NCI-H2081 (cell line): ENCODE data around the gene PRIM2.
A peak's percentile ranks its signal among the peaks of the same experiment; 100 is the strongest.
"Not testable (repeated sequence)": the region's sequence is repeated elsewhere in the genome, so short reads cannot be mapped to it uniquely, and the experiment has no call there.

Experiments
- DNase-seq, 2 experiments: peaks; one replicate each; lab custom pipeline; 2025; lab: John Stamatoyannopoulos, UW

The PRIM2 gene

DNA sequence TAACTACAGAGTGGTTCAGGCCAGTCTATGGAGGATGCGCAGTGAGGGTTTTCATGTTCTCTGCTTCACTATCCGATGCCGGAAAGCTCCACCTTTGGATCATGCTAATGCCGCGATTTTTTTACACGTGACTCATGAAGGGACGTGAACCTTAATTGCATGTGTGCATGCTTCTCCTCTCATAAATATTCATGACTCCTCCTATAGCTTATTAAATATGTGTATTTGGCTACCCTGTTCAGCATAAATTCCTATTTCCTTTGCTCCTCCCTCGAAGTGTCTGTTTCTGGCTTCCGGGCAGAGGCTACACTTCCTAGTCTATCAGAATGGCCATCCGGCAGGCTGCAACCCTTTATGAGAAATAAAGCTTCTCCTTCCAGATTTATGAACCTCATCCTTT lies 185.0 kb downstream of the PRIM2 start:
- DNase-seq: not testable (repeated sequence)

DNA sequence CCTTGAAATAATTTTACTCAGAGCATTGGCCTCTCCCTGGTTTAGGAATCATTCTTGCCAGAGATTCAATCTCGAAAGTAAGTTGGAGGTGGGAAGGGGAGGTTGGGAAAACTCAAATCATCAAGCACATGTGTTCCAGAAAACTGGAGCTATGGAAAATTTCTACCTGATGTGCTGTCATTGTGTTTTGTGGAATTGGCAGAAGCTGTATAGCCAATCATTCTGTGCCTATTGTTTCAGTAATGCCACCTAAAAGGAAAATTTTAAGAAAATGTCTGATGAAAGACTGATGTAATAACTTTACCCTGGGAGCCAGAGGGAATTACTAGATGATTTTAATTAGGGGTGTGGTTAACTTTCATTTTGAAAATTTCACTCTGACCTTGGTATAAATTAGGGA lies 187.8 kb downstream of the PRIM2 start:
- DNase-seq: not testable (repeated sequence)

DNA sequence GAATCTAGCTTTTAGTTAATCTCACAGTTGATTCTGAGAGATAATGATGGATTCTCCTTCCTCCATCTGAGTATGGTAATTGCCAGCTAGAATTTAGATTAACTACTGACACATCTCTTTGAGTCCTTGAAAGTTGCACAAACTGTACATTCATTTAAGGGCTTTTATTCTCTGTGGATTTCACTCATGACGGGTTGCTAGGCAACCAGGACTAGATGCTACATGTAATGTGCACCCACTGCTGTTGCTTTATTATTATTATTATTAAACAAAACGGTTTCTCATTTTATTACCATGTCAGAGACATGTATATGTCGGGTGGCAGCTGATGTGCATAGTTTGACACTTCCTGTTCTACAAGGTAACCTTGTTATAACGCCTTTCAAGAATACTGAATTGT lies 193.0 kb downstream of the PRIM2 start:
- not testable (repeated sequence) for DNase-seq

DNA sequence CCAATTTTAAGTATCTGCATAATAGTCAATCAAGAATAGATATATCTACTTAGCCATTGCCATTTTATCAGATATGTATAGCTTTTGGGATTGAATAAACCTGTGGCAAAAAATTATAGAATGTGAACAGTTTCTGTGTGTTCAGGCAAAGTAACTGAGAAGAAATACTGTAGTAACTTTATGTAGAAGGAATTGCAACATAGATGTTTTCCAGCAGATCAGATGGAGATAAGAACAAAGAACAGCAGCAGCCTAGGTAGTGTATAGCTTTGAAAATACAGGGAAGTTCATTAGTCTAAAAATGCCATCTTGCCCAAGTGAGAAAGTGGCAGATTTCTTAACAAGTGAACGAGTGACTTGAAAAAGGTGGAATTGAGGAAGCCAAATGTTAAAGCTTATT lies 197.7 kb downstream of the PRIM2 start:
- DNase-seq: not testable (repeated sequence)

DNA sequence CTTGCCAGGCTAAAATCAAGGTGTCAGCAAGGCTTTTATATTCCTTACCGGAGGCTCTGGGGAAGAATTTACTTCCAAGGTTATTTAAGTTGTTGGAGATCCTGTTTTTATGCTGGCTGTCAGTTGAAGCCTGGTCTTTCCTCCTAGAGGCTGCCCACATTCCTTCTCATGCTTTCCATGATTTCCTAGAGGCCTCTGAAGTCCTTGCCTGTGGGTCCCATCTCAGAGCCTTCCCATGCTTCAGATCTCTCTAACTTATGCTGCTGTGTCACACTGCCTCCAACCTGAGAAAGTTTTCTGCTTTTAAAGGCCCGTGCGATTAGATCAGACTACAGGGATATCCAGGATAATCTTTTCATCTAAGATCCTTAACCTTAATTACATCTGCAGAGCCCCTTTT lies 198.4 kb downstream of the PRIM2 start:
- not testable (repeated sequence) for DNase-seq

DNA sequence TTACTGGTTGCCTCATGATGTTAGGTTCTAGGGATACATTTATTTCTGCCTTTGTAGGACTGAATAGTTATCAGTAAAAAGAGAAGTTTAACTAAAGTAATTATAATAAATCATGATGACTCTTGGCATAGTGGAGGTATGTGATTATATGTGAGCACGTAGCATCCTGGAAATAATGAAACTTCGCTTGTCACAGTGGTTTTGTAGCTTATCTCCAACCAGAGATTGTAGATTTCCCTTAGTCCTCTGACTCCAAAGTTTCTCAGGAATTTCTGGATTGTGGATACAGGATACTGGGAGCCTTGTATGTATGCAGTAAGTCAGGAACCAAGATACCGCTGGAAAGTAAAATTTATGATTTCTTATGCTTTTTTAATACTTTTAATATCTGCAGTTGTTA lies 199.3 kb downstream of the PRIM2 start:
- not testable (repeated sequence) for DNase-seq

DNA sequence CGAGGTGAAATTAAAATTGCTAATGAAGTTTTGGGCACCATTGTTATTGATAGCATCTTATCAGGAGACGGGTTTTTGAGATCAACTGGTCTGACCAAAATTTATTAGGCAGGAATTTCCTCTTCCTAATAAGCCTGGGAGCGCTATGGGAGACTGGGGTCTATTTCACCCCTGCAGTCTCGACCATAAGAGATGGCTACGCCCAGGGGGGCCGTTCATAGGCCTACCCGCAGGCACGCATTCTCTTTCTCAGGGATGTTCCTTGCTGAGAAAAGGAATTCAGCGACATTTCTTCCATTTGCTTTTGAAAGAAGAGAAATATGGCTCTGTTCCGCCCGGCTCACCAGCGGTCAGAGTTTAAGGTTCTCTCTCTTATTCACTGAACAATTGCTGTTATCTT lies 201.8 kb downstream of the PRIM2 start:
- not testable (repeated sequence) for DNase-seq

DNA sequence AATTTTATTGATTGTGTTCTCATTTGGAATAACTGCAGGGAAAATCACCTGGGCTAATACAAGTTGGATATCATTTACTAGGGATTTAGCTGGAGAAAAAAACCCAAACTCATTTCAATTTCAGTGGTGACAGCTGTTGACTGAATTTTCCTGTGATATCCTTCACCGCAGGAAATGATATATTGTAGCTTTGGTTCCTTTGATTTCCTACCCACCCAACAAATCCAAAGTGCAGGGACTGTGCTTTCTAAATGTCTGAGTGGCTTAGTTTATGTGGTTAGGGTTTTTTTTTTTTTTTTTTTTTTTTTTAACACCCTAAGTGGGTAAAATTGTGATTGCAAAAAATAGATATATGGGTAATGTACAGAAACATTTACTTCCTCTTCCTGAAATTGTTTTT lies 203.7 kb downstream of the PRIM2 start:
- DNase-seq: not testable (repeated sequence)

DNA sequence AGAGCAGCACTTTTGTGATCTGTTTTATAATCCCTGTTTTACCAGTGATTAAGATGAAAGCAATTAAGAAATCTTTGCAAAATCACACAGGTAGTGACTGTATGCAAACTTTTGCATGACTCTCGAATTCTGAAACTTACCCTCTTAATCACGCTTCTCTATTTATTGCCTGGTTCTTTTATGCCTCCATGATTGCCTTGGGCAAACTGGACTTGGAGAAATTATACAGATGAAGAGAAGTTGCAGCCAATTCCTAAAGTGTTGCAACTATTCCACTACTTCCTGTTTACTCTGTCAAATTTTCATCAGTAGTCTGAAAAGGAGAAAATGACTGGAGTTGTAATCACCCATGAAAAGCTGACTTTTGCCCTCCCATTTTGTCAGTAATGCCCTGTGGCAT lies 205.8 kb downstream of the PRIM2 start:
- not testable (repeated sequence) for DNase-seq

DNA sequence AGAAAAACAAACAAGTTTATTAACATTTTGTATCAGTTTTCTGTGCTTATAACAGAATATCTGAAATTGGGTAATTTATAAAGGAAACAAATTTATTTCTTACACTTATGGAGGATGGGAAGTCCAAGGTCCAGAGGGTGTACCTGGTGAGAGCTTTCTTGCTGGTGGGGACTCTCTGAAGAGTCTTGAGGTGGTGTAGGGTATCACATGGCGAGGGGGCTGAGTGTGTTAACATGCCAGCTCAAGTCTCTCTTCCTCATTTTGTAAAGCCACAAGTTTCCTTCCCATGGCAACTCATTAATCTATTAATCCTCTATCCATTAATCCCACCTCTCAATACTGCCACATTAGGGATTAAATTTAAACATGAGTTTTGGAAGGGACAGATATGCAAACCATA lies 212.3 kb downstream of the PRIM2 start:
- DNase-seq: not testable (repeated sequence)

DNA sequence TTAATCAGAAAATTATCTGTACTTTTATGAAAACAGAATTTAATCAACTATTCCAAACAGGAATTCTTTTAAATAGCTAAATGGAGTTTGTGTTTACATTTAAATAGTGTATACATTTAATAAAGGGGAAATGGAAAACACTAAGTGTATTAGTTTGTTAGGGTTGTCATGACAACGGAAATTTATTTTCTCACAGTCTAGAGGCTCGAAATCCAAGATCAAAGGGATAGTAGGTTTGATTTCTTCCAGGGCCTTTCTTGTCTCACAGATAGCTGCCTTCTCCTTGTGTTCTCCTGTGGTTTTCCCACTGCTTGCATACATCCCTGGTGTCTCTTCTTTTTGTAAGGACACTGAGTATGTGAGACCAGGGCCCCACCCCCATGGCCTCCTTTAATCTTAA lies 215.2 kb downstream of the PRIM2 start:
- DNase-seq: not testable (repeated sequence)

DNA sequence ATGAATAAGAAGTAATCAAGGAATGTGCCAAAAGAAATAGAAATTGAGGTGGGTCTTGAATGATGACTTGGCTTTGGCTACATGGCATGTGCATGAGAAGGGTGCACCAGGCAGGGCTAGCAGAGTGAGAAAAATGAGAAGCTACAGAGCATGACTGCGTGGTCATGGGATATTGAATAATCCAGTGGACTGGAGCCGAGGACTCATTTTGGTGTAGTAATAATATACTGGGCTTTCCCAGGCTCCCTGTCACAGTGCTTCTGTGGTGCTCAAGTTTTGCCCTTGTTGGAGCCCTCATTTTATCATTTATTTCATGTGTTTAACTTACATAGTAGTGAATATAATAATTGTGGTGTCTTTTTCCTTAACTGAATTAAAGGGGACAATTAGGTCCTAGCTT lies 217.7 kb downstream of the PRIM2 start:
- not testable (repeated sequence) for DNase-seq

DNA sequence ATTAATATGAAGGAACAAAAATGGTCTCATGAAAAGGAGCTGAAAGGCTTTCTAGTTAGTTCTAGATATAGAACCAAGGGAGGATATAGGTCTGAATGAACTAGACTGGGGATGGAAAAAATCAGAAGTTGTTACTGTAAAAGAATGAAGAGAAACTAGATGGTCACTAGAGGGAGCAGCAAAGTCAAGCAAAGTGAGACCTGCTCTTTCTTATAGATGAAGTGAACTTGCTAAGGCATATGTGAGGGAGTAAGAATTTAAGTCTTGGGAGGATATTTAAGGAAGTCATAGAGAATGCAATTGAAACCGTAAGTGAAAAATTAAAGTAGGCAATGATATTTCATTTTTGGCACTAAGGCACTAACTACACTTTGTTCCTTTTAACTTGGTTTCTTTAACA lies 218.6 kb downstream of the PRIM2 start:
- DNase-seq: peak in 1 of 2 experiments; percentile 0

DNA sequence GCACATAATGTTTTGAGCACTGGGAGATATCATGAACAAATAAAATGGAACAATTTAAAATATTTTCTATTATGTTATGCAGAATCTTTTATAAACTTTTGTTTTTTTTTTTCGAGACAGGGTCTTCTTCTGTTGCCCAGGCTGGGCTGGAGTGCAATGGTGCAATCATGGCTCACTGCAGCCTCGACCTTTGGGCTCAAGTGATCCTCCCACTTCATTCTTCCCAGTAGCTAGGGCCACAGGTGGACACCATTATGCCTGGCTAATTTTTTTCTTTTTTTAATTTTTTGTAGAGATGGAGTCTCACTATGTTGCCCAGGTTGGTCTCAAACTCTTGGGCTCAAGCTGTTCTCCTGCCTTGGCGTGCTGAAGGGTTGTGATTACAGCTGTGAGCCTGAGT lies 220.5 kb downstream of the PRIM2 start:
- not testable (repeated sequence) for DNase-seq

DNA sequence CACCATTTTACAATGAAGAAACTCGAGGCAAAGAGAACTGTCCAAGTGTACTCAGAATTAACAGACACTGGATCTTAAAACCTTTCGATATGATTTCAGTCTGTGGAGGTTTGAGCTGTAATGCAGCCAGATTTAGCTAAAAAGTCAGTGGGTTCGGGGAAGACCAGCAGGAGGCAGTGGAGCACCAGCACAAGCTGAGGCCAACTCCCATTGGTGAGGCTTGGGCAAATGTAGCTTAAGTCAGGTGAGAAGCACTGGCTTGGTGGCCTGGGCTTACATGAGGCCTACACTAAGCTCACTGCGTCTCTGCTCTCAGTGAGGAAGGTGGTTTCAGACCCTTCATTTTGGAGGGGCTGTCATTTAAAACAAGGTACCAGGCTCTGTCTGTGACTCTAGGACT lies 234.5 kb downstream of the PRIM2 start:
- DNase-seq: not testable (repeated sequence)

DNA sequence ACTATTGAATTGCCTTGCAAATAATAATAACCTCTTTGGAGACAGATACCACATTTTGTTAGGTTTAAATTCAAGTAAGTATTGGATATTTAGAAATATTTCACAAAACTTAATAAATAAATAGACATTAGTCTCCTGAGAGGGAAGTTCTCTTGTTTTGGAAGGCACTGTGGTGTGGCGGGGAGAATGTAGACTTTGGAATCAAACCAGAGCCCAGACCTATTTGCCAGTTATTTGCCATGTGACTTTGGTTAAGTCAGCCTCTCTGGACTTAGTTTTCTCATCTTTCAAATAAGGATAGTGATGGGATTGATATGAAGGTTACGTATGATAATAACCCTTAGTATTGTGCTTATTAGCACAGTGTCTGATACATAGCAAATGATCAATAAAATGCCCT lies 240.4 kb downstream of the PRIM2 start:
- DNase-seq: not testable (repeated sequence)

DNA sequence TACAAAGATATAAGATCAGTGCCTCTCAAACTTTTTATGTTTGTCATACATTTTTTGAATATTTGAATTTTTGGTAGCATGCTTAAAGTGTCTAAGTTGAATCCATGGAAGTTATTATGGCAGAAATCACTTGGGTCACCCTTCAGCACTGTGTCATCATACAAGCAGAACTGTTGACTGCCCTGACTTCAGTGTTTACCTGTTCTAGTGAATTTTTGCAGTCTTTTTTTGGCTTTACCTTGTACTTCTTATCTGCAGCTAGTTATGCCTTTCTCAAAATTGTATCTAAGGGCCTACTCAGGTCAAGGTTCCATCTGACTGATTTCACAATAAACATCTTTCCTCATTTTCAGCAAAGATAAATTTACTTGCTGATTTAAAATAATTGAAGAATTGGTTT lies 241.7 kb downstream of the PRIM2 start:
- not testable (repeated sequence) for DNase-seq

DNA sequence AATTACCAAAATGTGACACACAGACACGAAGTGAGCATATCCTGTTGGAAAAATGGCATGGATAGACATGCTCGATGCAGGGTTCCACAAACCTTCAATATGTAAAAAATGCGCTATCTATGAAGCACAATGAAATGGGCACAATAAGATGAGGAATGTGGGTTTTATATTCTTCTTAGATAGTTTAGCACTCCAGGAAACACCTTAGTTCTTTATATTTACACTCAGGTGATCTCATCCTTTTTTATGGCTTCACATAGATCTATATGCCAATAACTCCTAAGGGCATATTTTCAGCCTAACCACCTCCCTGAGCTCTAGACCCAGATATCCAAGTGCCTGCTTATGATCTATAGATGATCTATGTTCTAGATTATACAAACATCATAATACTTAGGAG lies 244.8 kb downstream of the PRIM2 start:
- DNase-seq: not testable (repeated sequence)

DNA sequence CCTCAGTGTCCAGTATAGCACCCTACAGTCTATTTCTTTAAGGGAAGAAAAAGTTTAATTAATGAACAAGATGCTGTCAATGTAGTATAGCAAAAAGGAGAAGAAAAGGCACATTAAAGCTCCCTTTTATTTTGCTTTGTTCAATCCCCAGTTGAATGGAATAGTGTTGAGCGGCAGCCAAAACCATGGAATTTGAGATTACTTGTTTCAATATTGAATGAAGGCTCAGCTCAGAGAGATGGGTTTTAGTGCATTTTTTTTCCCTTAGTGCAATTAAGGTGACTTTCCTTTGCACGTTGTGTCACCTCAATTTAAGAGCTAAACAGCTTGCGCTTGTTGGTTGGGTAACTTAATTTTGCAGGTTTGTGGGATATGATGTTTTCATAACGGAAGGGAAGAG lies 254.7 kb downstream of the PRIM2 start:
- DNase-seq: peak; percentile 18 to 66

DNA sequence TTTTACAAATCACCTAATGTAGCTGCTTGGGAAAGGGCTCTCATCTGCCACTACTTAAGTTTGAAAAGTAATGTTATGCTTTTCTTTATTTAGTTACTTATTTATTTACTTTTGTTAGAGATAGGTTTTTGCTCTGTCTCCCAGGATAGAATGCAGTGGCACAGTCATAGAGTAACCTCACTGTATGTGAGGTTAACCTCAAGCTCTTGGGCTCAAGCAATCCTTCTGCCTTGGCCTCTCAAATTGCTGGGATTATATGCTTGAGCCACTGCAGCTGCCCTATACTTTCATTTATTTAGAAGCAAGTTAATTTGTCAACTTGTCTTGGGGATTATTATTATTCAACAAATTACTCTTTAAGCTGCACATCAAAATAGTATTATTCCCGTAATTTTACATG lies 255.4 kb downstream of the PRIM2 start:
- DNase-seq: not testable (repeated sequence)

DNA sequence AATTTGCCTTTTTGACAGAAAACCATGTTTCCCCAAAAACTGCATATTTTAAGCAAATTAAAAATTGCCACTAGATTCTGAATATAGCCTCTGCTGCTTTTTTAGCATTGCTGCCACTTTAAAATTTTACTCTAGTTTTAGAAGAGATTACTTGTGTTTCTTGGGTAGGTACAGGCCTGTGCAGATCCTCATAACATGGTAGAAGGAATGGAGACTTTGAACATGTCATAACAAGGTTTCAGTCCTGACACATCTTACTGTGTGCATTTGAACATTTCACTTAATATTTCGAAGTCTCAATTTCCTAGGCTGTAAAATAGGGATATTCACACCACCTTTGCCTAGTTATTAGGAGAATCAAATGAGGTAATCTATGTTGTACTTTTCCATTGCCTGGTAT lies 259.6 kb downstream of the PRIM2 start:
- DNase-seq: not testable (repeated sequence)

DNA sequence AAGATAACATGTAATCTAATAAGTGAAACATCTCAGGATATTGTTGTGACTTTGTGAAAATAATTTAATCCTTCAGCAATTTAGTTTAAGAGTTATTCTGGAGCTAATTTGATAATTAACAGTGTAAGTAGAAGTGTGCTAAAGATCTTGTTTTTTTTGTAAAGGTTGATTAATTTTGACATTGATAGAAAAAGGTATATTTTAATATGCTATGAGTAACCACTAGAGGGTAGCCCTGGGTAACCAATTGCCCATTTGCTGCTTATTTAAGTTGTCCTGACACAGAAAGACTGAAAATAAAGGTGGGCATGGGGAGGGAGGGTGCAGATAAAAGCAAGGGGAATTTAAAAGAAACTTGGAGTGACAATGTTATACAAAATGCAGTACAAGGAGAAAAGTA lies 262.1 kb downstream of the PRIM2 start:
- DNase-seq: not testable (repeated sequence)

DNA sequence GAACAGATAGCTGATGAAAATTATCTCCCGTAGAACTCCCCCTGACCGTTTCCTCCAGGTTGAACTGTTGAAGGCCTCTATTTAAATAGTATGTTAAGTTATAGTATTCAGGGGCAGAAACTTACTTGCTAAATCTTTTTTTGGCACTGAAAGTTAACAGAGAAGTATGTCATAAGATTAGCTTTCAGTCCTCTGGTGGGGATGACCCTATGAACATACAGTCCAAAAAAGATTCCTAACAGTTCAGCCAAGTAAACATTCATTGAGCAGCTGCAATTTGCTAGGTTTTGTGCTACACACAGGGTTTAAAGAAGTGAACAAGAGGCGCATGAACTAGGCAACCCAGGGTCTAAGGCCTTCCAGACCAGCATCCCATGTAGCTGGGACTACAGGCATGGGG lies 264.2 kb downstream of the PRIM2 start:
- not testable (repeated sequence) for DNase-seq

DNA sequence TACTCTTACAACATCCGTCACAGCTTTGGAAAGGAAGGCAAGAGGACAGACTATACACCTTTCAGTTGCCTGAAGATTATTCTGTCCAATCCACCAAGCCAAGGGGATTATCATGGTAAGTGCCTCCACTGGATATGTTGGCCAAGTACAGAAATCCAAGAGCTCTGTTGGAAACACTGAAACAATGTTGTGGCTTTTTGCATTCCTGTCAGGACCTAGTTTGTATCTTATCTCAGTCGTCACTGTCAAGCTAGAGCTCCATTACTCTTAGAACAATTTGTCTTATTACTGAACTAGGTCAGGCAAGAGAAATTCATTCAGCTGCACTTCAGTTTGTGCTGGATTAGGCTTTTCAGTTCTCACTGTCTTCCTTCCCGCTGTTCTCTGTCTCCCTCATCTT lies 283.7 kb downstream of the PRIM2 start:
- not testable (repeated sequence) for DNase-seq

DNA sequence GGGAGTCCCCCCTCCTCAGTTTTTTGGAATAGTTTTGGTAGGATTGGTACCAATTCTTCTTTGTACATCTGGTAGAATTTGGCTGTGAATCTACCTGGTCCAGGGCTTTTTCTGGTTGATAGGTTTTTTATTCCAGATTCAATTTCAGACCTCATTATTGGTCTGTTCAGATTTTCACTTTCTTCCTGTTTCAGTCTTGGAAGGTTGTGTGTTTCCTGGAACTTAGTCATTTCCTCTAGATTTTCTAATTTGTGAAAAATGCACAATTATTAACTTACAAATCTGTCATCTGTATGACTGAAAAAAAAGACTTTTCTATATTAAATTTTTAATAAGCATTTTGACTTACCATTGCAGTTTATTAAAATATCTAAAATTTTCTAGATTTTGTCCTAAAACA lies 287.9 kb downstream of the PRIM2 start:
- DNase-seq: not testable (repeated sequence)
